Activated T-cell treated with anti-CD3 and anti-CD28 coated beads, Interleukin-2, amount 50 U/mL, for 1 hour (primary cell): ENCODE data around the gene RNF224.

Experiments
- DNase-seq: peaks from one replicate; pipeline ENCODE4 v3.0.0-alpha.2; 2020

RNF224 gene

DNA sequence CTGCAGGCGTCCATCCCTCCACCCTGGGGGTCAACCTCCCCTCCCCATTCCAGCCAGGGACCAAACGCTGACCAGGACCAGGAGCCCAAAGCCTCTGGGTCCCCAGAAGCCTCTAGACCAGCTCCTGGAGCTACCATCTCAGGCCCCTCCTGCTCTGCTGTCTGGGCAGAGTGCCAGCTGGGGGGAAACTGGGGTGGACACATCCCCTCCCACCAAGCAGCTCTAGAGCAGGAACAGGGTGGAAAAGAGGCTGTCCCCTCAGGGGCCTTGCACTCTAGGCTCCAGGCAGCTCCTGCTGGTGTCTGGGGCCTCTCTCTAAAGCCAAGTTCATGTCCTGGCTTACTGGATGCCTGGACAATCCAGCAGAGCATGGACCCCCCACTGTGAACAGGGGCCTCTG lies 34.4 kb upstream of the RNF224 start:
- no peak for DNase-seq

- DNase-seq, result no peak
Observed at GRCh38 chr9:137193771-137194170, 33.5 kb upstream of the RNF224 start.

DNA sequence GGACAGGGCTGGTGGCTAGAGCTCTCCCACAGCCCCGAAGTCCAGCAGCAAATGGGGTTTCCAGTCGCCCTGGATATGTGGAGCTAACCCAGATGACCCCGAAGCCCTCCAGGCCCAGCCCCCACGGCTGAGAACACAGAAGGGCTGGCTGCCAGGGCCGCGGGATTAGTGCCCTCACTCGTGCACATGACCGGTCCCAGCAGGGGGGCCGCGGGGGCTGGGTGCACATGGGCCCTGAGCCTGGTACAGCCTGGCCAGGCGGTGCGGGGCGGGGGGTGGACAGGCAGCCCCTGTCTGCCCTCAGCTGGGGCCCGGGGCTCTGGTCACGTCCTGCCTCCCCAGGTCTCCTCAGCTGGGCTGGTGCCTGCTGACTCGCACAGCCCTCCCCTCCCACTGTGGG lies 32.9 kb upstream of the RNF224 start:
- no peak for DNase-seq

GRCh38 chr9:137194909-137195308 lies 32.4 kb upstream of the RNF224 start:
- no peak for DNase-seq

DNA sequence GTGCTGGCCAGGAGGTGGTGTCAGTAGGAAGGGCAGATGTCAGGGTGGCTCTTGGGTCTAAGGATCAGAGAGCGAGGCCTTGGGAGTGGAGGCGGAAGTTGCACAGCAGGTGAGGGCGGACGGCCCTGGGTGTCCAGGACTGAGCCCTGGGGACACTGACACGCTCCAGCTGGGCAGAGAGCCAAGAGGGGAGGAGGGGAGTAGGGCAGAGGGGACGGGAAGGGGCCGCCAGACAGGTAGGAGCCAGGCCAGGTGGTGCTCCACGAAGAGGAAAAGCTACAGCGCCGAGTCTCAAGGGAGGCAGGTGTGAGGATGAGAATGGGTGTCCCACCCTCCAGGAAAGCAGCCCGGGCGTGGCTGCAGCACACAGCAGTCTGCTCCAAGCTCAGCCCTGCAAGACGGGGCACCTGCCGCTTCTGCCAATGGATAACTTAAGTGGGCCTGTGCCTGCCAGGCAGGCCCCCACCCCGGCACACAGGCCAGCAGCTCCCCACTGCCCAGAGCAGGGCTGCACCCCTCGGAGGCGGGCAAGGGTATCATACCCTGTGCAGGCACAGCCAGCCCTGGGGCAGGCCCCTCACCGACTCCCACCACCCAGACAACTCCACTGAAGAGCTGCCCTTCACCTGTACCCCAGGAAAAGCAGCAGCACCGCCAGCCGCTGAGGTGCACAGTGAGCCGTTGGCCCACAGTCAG lies 31.6 kb upstream of the RNF224 start:
- DNase-seq, result no peak

DNA sequence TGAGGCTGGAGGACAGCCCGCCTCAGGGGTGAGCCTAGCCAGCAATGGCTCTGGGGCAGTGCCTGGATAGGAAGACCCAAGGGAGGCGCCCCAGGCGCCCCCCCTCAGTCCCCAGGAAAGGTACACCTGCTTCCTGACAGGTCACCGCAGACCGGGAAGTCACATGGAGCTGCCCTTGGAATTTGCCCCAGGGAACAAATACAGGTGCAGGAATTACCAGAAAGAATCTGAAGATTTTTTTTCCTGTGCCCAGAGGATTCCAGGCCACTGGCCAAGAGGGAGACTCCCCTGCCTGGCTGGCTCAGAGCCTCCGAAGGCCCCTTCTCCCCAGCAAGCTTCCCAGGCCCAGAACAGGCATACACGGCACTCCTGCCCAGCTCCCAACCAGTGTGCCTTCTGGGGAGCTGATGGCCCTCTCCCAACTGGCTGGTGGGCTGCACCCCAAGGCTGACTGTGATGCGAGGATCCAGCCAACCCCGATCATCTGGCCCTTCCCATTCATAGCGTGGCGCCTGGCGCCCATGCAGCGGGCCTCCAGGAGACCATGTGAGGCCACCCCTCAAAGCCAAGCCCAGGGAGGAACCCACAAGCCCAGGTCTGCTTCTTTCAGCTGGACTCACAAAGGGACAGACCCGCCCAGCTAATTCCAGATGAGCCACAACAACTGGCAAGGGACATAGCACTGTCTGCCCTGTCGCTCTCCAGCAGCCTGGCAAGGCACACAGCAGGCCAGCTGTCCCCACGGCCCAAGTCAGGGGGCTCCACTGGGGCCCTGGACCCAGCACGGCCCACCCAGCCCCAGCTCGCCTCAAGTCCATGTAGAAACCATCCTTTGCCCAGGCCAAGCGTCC lies 29.0 kb upstream of the RNF224 start:
- DNase-seq, result no peak

DNA sequence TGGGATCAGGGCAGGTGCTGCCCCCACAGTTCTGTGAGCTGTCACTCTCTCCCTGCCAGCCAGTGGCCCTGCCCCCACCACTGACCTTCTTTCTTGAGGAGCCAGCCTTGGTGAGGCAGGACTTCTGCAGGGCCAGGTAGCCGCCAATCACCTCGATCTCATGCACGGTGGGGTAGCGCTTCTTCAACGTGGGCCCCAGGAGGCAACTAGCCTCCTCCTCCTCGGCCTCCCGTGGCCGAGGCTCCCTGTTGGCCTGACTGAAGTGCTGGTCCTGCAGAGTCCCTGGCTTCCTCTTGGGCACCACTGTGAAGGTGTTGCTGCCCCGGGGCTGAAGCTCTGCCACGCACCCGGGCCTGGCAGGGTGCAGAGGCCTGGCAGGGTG lies 28.4 kb upstream of the RNF224 start:
- no peak for DNase-seq

DNA sequence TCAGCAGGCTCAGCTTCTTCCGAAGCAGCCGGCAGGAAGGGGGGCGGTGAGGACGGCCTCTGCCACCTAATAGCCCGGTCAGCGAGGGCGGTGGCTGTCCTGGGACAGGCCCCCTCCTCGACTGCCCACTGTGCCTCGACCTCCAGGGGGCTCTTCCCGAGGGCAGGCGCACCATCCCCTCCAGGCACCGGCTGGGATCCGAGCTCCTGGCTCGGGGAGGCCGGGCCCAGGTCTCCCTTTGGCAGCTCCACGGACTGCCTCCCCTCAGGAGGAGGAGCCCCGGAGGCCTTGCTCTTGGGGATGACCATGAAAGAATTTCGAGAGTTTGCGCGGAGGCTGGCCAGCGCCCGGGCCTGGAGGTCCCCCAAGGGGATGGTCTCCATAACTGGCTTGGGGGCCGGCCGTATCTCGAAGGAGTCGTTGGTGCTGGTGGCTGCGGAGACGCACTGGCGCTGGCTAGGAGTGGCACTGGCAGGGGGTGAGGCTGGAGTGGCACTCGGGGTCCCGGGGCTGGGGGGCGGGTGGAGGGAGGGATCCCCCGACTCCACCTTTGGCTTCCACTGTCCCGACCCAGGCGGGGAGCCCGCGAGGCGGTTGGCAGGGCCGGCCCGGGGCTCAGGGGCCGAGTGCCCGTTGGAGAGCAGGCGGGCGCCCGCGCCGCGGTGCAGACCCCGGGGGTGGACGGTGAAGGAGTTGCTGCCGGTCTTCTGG lies 27.7 kb upstream of the RNF224 start:
- DNase-seq, result no peak

DNA sequence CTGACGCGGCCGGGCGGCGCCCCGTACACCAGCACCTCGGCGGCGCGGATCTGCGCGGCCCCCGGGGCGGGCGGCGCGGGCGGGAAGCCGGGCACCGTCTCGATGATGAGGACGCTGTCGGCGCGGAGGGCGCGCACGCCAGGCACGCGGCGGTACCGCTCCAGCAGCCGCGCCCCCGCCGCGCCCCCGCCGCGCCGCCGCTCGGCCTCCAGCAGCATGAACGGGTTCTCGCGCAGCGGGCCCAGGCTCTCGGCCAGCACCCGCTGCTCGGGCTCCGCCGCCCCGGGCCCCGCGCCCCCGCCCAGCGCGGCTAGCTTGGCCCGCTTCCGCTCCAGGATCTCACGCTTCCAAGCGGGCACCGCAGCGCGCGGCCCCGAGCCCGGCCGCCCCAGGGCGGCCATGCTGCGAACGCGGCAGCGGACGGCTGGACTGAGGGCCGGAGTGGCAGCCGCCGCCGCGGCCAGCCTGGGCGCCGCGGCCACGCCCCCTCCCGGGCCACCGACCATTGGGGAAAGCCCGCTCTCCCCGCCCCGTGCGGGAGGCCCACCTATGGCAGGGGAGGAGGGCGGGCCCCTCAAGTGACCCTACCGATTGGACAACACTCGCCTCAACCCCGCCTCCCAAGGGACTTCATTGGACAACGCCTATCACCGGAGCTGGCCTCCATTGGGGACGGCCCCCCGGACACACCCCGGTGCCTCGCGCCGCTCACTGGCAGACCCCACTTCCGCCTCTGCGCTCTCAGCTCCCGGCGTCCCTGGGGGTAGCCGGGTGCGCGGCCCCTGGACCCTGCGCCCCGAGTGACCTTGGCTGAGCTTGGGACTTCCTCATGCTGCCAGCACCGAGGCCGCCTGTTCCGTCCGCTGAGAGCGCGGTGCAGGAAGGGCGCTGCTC lies 26.7 kb upstream of the RNF224 start, which contains the start of gene TPRN:
TSS of gene TPRN (minus strand) at position 431 of the 894 bp plus-strand sequence. CDS start at position 401, 30 bp downstream.
- DNase-seq, result peak; percentile 96

DNA sequence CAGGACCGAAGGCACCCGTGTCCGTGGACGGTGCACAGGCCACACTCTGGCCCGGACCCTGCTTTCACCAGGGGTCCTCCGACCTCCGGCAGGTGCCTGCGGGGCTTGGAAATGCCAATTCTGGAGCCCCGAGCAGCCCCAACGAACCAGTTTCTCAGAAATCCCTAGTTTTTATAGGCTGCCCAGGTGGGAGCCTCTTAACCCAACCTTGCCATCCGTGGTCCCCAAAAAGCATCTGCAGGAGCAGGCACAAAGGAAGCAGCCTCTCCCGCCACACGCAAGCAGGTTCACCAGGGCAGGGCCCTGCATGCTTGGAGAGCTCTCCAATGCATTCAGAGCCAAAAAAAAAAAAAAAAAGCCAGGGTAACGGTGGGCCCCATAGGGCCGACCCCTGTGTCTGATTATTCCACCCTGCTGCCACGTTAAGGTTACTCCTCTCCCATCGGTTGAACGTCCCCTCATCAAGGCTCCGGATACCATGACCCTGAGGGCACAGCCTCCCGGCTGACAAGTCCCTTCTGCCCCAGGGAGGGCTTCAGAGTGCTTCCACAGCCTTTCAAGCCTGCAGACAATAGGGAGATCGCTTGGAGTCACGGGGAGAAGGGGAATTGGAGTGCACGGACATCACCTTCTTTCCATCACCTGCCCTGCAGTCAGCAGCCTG lies 26.0 kb upstream of the RNF224 start:
- no peak for DNase-seq

DNA sequence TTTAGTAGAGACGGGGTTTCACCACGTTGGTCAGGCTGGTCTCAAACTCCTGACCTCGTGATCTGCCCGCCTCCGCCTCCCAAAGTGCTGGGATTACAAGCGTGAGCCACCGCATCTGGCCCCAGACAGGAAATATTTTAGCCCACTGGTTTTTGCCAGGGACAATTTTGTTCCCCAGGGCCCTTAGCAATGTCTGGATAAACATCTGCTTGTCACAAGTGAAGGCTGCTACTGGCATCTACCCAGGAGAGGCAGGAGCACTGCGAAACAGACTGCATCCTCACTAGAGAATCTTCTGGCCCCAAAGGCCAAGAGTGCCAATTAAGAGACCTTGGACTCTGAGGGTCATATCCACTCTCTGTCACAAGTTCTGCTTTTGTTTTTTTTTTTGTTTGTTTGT lies 24.3 kb upstream of the RNF224 start:
- no peak for DNase-seq

DNA sequence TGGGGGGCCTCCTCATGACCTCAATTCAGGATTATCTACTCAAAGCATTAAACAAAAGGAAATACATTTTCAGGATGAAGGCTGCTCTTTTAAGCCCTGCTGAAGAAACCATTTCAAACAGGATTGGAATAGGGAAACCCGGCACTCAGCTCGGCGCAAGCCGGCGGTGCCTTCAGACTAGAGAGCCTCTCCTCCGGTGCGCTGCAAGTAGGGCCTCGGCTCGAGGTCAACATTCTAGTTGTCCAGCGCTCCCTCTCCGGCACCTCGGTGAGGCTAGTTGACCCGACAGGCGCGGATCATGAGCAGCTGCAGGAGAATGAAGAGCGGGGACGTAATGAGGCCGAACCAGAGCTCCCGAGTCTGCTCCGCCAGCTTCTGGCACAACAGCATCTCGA lies 22.6 kb upstream of the RNF224 start:
- no peak for DNase-seq

GRCh38 chr9:137205126-137206069 lies 21.9 kb upstream of the RNF224 start, which contains the start of the genes NDOR1 and TMEM203:
TSS of gene NDOR1 (plus strand) at chr9:137205700. CDS start at chr9:137205778, 78 bp downstream.
TSS of gene TMEM203 (minus strand) at chr9:137205648. CDS start at chr9:137205414, 234 bp downstream.
- DNase-seq, result peak; percentile 93

GRCh38 chr9:137206602-137207001 lies 20.7 kb upstream of the RNF224 start:
- no peak for DNase-seq

DNA sequence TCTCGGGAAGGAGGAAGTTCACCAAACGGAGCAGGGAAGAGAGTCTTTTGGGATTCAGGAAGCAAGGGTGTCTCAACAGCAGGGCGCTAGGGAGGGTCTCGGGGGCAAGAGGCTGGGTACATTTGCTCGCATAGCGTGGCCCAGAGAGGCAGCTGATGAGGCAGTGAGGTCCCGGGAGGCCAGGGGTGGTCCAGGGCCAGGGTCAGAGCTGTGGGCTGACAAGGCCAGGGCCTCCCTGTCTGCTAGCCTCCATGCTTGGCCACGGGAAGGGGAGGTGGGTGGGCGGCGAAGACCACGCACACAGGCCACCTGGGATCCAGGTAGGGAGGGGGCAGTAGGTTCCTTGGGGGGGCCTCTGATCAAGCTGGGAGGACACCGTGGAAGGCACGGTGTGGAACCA lies 15.8 kb upstream of the RNF224 start:
- no peak for DNase-seq

GRCh38 chr9:137212520-137212919 lies 14.8 kb upstream of the RNF224 start:
- no peak for DNase-seq

DNA sequence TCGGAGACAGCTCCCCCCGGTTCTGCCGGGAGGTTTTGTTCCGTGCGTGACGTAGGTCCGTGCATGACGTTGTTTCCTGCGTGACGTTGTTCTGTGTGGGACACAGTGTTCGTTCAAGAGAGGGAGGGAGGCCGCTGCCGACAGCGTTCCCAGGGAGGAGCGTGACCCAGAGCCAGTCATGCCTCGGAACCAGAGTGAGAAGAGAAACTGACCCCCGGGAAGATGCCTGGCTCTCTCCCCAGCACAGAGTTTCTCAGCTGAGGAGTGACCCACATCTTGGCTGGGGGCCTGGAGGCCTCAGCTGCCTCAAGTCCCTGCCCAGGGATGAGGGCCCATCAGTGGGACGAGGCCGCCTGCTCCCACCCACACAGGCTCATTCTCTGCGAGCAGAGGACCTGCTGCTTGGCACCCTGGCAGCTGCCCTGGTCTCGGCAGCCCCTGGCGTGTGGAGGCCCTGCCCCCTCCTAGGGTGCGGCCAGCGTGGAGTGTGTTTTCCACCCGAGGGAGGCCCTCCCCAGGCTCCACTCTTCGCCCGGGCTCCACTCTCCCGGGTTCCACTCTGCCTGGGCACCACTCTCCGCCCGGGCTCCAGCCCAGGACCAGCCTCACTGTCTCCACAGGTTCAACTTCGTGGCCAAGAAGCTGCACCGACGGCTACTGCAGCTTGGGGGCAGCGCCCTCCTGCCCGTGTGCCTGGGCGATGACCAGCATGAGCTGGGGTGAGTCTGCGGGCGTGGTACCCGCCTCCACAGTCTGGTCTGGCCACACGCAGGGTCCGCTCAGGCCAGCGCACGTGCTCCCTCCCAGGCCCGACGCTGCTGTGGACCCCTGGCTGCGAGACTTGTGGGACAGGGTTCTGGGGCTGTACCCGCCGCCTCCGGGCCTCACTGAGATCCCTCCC lies 13.9 kb upstream of the RNF224 start:
- DNase-seq, result no peak

GRCh38 chr9:137214620-137215019 lies 12.7 kb upstream of the RNF224 start:
- no peak for DNase-seq

- no peak for DNase-seq
Observed at GRCh38 chr9:137215196-137215986, 11.9 kb upstream of the RNF224 start.
